OCI-LY3 (cell line): ENCODE measurements around the gene ZNF688.

ENCODE experiments used
- EZH2phosphoT487 ChIP-seq: fragments of 200-600 bp; shearing (Covaris generic); IDR thresholded peaks from 2 replicates; pipeline ENCODE4 v1.6.1; 2018; ENCODE audit warnings: antibody characterized with exemption, mixed run types, low read depth
- TF ChIP-seq, protein P1 (sequence below): fragments of 200-600, 300-600 bp; sonication (generic); IDR thresholded peaks from 2 replicates; pipeline ENCODE4 v1.5.1; 2014; ENCODE audit warnings: antibody characterized with exemption, low read length, low read depth

- TF ChIP-seq, protein P1, sequence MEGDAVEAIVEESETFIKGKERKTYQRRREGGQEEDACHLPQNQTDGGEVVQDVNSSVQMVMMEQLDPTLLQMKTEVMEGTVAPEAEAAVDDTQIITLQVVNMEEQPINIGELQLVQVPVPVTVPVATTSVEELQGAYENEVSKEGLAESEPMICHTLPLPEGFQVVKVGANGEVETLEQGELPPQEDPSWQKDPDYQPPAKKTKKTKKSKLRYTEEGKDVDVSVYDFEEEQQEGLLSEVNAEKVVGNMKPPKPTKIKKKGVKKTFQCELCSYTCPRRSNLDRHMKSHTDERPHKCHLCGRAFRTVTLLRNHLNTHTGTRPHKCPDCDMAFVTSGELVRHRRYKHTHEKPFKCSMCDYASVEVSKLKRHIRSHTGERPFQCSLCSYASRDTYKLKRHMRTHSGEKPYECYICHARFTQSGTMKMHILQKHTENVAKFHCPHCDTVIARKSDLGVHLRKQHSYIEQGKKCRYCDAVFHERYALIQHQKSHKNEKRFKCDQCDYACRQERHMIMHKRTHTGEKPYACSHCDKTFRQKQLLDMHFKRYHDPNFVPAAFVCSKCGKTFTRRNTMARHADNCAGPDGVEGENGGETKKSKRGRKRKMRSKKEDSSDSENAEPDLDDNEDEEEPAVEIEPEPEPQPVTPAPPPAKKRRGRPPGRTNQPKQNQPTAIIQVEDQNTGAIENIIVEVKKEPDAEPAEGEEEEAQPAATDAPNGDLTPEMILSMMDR = no peak
- no peak for TF ChIP-seq EZH2phosphoT487
Measured at GRCh38 chr16:30546115-30546514, 25.4 kb downstream of the ZNF688 start.
